HepG2 (cell line): Measurements from ENCODE around the gene GFRA1. TPM values are rescaled to one million over a fixed set of nuclear protein-coding genes. Genes with fewer than 3 reads are reported as not detected.

Source experiments
- ATAC-seq: fragments of 200-7000 bp; cut with Tn5 transposase; 3 replicates; pipeline ENCODE4 v1.9.1; 2020; ENCODE audit warnings: mild to moderate bottlenecking, moderate library complexity
- BruUV-seq: library from RNA; stranded (reverse); fragments of 400-500 nt; replicated peaks from 2 replicates; lab custom pipeline; 2021; lab: Mats Ljungman, UMichigan
- CTCF ChIA-PET: fragments of 300-600 bp; formaldehyde crosslinking; extraction: SDS; loops from one replicate; lab custom pipeline; 2021; ENCODE audit warnings: low total read pairs, inconsistent platforms, low intra/inter-chr PET ratio; lab: Yijun Ruan, JAX
- POLR2A ChIA-PET: fragments of 350-600 bp; sonication (Branson Sonifier 250); formaldehyde crosslinking; loops from one replicate; lab custom pipeline; 2020; ENCODE audit warnings: antibody characterized with exemption, inconsistent platforms; lab: Yijun Ruan, JAX
- DNase-seq: peaks from one replicate; pipeline ENCODE4 v3.0.0-alpha.2; 2015; ENCODE audit warnings: low spot score
- FAIRE-seq: peaks from 3 replicates; lab custom pipeline; 2011; peaks lifted over from hg19 to GRCh38; lab: Jason Lieb, UNC
- H2AFZ ChIP-seq: one replicate; pipeline ENCODE4 v1.6.1; 2011; ENCODE audit warnings: low read length, inconsistent platforms
- H3K27ac ChIP-seq: fragments of 300-600 bp; 3 replicates; pipeline ENCODE4 v1.8.0; 2011; ENCODE audit warnings: mixed run types, mild to moderate bottlenecking, mixed read lengths, low read length, inconsistent platforms; ENCODE audit not compliant: insufficient read depth; ENCODE audit errors: extremely low read length
- H3K27me3 ChIP-seq, 2 experiments: fragments of 200-600 bp in 1 of 2; 2 replicates in 1 of 2; 3 replicates in 1 of 2; pipeline versions ENCODE4 v1.6.0 to v1.8.0; 2011; ENCODE audit warnings: low read length in 2 of 2, mild to moderate bottlenecking in 2 of 2, moderate library complexity in 2 of 2, inconsistent platforms in 1 of 2; ENCODE audit not compliant: insufficient read depth in 2 of 2, control insufficient read depth in 1 of 2
- H3K36me3 ChIP-seq, 2 experiments: fragments of 200-600 bp in 1 of 2; replicated peaks in 1 of 2; 2 replicates in 1 of 2; 3 replicates in 1 of 2; pipeline versions ENCODE4 v1.5.1 to v1.8.0; 2011; ENCODE audit warnings: low read length in 2 of 2, inconsistent platforms in 1 of 2; ENCODE audit not compliant: insufficient read depth in 2 of 2, control insufficient read depth in 1 of 2
- H3K4me1 ChIP-seq: 2 replicates; pipeline ENCODE4 v1.5.1; 2012; ENCODE audit warnings: low read length, inconsistent platforms; ENCODE audit not compliant: insufficient read depth
- H3K4me2 ChIP-seq: 2 replicates; pipeline ENCODE4 v1.6.0; 2011; ENCODE audit warnings: low read depth, low read length, inconsistent platforms
- H3K4me3 ChIP-seq, 3 experiments: fragments of 200-600 bp in 1 of 3; sonication (generic), shearing (Covaris generic) in 1 of 3; replicated peaks in 1 of 3; 2 replicates each; pipeline ENCODE4 v1.5.1; 2011 to 2016; ENCODE audit warnings: low read length in 3 of 3, inconsistent platforms in 2 of 3, low read depth in 2 of 3, mild to moderate bottlenecking in 2 of 3, control low read depth in 1 of 3, mixed read lengths in 1 of 3; ENCODE audit not compliant: insufficient read depth in 1 of 3
- H3K79me2 ChIP-seq: one replicate; pipeline ENCODE4 v1.6.1; 2011; ENCODE audit warnings: low read length, inconsistent platforms; ENCODE audit not compliant: insufficient read depth
- H3K9ac ChIP-seq: 2 replicates; pipeline ENCODE4 v1.6.0; 2011; ENCODE audit warnings: mild to moderate bottlenecking, low read depth, low read length, inconsistent platforms; ENCODE audit not compliant: insufficient read depth
- H3K9me3 ChIP-seq: 2 replicates; pipeline ENCODE4 v1.5.1; 2012; ENCODE audit warnings: mild to moderate bottlenecking, low read length
- H4K20me1 ChIP-seq: 2 replicates; pipeline ENCODE4 v1.6.0; 2011; ENCODE audit warnings: inconsistent platforms, mild to moderate bottlenecking, low read length, moderate library complexity; ENCODE audit not compliant: insufficient read depth
- CAMTA2 ChIP-seq: sonication (generic); formaldehyde crosslinking; IDR thresholded peaks from 2 replicates; pipeline ENCODE4 v1.4.0; 2020; ENCODE audit warnings: mild to moderate bottlenecking, missing genetic modification reagents, borderline replicate concordance
- IKZF1 ChIP-seq: fragments of 450-650 bp; IDR thresholded peaks from 2 replicates; pipeline ENCODE4 v1.7.1; 2016
- MYC ChIP-seq: sonication (generic); formaldehyde crosslinking; IDR thresholded peaks from 2 replicates; pipeline ENCODE4 v1.9.0; 2021; ENCODE audit warnings: missing genetic modification reagents, borderline replicate concordance
- NFYC ChIP-seq: IDR thresholded peaks from 2 replicates; pipeline ENCODE4 v1.6.1; 2016; ENCODE audit warnings: missing genetic modification reagents, missing compliant biosample characterization
- PHB2 ChIP-seq: fragments of 450-650 bp; IDR thresholded peaks from 2 replicates; pipeline ENCODE4 v1.6.1; 2018; ENCODE audit not compliant: partially characterized antibody
- TAF1 ChIP-seq: sonication (generic); formaldehyde crosslinking; IDR thresholded peaks from 2 replicates; pipeline ENCODE4 v1.4.0; 2020; ENCODE audit warnings: missing genetic modification reagents
- ZNF230 ChIP-seq: sonication (generic); formaldehyde crosslinking; IDR thresholded peaks from 2 replicates; pipeline ENCODE4 v1.4.0; 2020; ENCODE audit warnings: mild to moderate bottlenecking, missing genetic modification reagents
- ZNF598 ChIP-seq: sonication (generic); formaldehyde crosslinking; IDR thresholded peaks from 2 replicates; pipeline ENCODE4 v1.5.1; 2020; ENCODE audit warnings: mild to moderate bottlenecking, missing genetic modification reagents, borderline replicate concordance
- ZNF788 ChIP-seq: sonication (generic); formaldehyde crosslinking; IDR thresholded peaks from 2 replicates; pipeline ENCODE4 v1.5.0; 2020; ENCODE audit warnings: mild to moderate bottlenecking, missing genetic modification reagents, borderline replicate concordance
- ZNF878 ChIP-seq: sonication (generic); formaldehyde crosslinking; IDR thresholded peaks from 2 replicates; pipeline ENCODE4 v1.8.1; 2023; ENCODE audit warnings: mild to moderate bottlenecking, missing genetic modification reagents, moderate library complexity
- WGBS: methylation state at CpG from one replicate; pipeline ENCODE4 v1.1.6; 2017; ENCODE audit warnings: low lambda C conversion rate; 5-methylcytosine and 5-hydroxymethylcytosine counted together
- in situ Hi-C: cut with HindIII; loops from 2 replicates; pipeline ENCODE4 v1.10.0; 2017; ENCODE audit warnings: low pct_unique_long_range_greater_than_20kb; ENCODE audit not compliant: extremely low pct_ligation_motif_present
- intact Hi-C: fragments of 100-400 bp; cut with micrococcal nuclease; formaldehyde crosslinking; loops from one replicate; pipeline ENCODE4 v1.10.0; 2022; ENCODE audit not compliant: unreplicated experiment
- polyA plus RNA-seq, 8 experiments: library from polyadenylated mRNA; depleted of rRNA in 3 of 8; stranded (reverse) in 7 of 8; unstranded in 1 of 8; fragments of >200 nt; fragmentation: Illumina TruSeq in 4 of 8; extraction: Trizol in 4 of 8; gene quantifications; 2 replicates each; pipeline versions ENCODE4 v1.2.1 to v1.2.3, GENCODE V29; 2011 to 2016; ENCODE audit warnings: low read depth in 4 of 8, missing spikeins in 1 of 8, mixed read lengths in 1 of 8; ENCODE audit not compliant: insufficient read depth in 1 of 8
- total RNA-seq, 5 experiments: library from RNA; depleted of rRNA; stranded (reverse); fragments of >200 nt; fragmentation: Illumina TruSeq; extraction: Trizol; gene quantifications; 2 replicates each; pipeline ENCODE4 v1.2.3, GENCODE V29; 2016; ENCODE audit warnings: low read depth in 1 of 5
- TF ChIP-seq, protein P1 (sequence below): sonication (generic); formaldehyde crosslinking; IDR thresholded peaks from 2 replicates; pipeline ENCODE4 v1.5.1; 2020; ENCODE audit warnings: missing genetic modification reagents, mild to moderate bottlenecking, borderline replicate concordance
- TF ChIP-seq, protein P2 (sequence below): sonication (generic); formaldehyde crosslinking; IDR thresholded peaks from 2 replicates; pipeline ENCODE4 v1.4.0; 2020; ENCODE audit warnings: mild to moderate bottlenecking, missing genetic modification reagents
- TF ChIP-seq, protein P3 (sequence below): sonication (generic); formaldehyde crosslinking; conservative IDR thresholded peaks from 2 replicates; pipeline ENCODE4 v1.4.0; 2020; ENCODE audit warnings: missing genetic modification reagents
- TF ChIP-seq, protein P4 (sequence below): sonication (generic); formaldehyde crosslinking; IDR thresholded peaks from 2 replicates; pipeline ENCODE4 v1.4.0; 2020; ENCODE audit warnings: missing genetic modification reagents, borderline replicate concordance
- TF ChIP-seq, protein P5 (sequence below): sonication (generic); formaldehyde crosslinking; IDR thresholded peaks from 2 replicates; pipeline ENCODE4 v1.9.0; 2021; ENCODE audit warnings: missing genetic modification reagents, borderline replicate concordance

The GFRA1 gene
- total and polyA plus RNA-seq, 2 of the 13 experiments (the other 11 are each of a cell fraction or from before 2014, with no cell fraction given): not detected

DNA sequence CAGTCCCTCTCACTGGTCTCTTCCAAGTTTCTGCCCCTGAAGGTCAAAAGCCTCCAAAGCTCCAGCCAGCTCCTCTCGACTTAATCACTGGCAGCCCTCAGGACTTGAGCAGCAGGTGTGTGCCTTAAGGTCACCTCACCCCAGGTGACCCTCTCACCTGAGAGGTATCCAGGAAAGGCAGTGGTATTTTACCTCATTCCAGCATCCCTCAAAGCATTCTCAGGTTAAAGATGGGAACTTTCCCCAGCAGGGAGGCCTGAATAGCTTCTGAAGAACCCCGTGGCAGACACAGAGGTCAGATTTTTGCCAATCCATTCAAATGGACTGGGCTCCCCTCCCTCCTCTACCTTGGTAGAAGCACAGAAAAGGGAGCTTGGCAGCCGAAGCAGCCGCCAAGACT lies 148.2 kb downstream of the GFRA1 start:
- no peak overlapping the region for H3K9ac ChIP-seq
- H3K36me3 ChIP-seq: no peaks in the 10 kb centered on the region
- no peaks in the 10 kb centered on the region for H3K4me1 ChIP-seq
- POLR2A ChIA-PET: no interaction called here
- H3K9me3 ChIP-seq: no peaks in the 10 kb centered on the region
- no peak overlapping the region for H3K4me2 ChIP-seq
- intact Hi-C loops (loop anchor here (5.0 kb wide), 1 partner anchor 327 kb away; no protein-coding TSS in a partner anchor), in situ Hi-C loops (no loop called here)
- DNase-seq: no peak
- BruUV-seq: no TSS peak
- H2AFZ ChIP-seq: no peak overlapping the region
- 0% methylated on average over 3 of the region's 4 CpGs for WGBS
- no peaks in the 10 kb centered on the region for H4K20me1 ChIP-seq
- H3K27ac ChIP-seq: no peak overlapping the region
- H3K4me3 ChIP-seq: no peak overlapping the region
- no peak for ATAC-seq
- H3K27me3 ChIP-seq: no peaks in the 10 kb centered on the region; a peak in 2 of 5 replicates
- no peak for FAIRE-seq
- CTCF ChIA-PET: no interaction called here
- H3K79me2 ChIP-seq: no peaks in the 10 kb centered on the region
- TF ChIP-seq CAMTA2: no peak
- TF ChIP-seq ZNF878 (CRISPR knock-in tag): no peak
- TF ChIP-seq, protein P1, sequence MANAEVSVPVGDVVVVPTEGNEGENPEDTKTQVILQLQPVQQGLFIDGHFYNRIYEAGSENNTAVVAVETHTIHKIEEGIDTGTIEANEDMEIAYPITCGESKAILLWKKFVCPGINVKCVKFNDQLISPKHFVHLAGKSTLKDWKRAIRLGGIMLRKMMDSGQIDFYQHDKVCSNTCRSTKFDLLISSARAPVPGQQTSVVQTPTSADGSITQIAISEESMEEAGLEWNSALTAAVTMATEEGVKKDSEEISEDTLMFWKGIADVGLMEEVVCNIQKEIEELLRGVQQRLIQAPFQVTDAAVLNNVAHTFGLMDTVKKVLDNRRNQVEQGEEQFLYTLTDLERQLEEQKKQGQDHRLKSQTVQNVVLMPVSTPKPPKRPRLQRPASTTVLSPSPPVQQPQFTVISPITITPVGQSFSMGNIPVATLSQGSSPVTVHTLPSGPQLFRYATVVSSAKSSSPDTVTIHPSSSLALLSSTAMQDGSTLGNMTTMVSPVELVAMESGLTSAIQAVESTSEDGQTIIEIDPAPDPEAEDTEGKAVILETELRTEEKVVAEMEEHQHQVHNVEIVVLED (CRISPR knock-in tag): no peak
- TF ChIP-seq, protein P2, sequence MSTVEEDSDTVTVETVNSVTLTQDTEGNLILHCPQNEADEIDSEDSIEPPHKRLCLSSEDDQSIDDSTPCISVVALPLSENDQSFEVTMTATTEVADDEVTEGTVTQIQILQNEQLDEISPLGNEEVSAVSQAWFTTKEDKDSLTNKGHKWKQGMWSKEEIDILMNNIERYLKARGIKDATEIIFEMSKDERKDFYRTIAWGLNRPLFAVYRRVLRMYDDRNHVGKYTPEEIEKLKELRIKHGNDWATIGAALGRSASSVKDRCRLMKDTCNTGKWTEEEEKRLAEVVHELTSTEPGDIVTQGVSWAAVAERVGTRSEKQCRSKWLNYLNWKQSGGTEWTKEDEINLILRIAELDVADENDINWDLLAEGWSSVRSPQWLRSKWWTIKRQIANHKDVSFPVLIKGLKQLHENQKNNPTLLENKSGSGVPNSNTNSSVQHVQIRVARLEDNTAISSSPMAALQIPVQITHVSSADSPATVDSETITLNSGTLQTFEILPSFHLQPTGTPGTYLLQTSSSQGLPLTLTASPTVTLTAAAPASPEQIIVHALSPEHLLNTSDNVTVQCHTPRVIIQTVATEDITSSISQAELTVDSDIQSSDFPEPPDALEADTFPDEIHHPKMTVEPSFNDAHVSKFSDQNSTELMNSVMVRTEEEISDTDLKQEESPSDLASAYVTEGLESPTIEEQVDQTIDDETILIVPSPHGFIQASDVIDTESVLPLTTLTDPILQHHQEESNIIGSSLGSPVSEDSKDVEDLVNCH: no peak
- no peak for TF ChIP-seq IKZF1
- TF ChIP-seq, protein P3, sequence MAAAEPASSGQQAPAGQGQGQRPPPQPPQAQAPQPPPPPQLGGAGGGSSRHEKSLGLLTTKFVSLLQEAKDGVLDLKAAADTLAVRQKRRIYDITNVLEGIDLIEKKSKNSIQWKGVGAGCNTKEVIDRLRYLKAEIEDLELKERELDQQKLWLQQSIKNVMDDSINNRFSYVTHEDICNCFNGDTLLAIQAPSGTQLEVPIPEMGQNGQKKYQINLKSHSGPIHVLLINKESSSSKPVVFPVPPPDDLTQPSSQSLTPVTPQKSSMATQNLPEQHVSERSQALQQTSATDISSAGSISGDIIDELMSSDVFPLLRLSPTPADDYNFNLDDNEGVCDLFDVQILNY (CRISPR knock-in tag): no peak
- no peak for TF ChIP-seq ZNF598 (CRISPR knock-in tag)
- TF ChIP-seq ZNF788 (CRISPR knock-in tag): no peak
- TF ChIP-seq TAF1 (CRISPR knock-in tag): no peak
- no peak for TF ChIP-seq NFYC
- TF ChIP-seq ZNF230 (CRISPR knock-in tag): no peak
- no peak for TF ChIP-seq PHB2
- no peak for TF ChIP-seq MYC (CRISPR knock-in tag)
- TF ChIP-seq, protein P4, sequence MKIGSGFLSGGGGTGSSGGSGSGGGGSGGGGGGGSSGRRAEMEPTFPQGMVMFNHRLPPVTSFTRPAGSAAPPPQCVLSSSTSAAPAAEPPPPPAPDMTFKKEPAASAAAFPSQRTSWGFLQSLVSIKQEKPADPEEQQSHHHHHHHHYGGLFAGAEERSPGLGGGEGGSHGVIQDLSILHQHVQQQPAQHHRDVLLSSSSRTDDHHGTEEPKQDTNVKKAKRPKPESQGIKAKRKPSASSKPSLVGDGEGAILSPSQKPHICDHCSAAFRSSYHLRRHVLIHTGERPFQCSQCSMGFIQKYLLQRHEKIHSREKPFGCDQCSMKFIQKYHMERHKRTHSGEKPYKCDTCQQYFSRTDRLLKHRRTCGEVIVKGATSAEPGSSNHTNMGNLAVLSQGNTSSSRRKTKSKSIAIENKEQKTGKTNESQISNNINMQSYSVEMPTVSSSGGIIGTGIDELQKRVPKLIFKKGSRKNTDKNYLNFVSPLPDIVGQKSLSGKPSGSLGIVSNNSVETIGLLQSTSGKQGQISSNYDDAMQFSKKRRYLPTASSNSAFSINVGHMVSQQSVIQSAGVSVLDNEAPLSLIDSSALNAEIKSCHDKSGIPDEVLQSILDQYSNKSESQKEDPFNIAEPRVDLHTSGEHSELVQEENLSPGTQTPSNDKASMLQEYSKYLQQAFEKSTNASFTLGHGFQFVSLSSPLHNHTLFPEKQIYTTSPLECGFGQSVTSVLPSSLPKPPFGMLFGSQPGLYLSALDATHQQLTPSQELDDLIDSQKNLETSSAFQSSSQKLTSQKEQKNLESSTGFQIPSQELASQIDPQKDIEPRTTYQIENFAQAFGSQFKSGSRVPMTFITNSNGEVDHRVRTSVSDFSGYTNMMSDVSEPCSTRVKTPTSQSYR (CRISPR knock-in tag): no peak
- TF ChIP-seq, protein P5, sequence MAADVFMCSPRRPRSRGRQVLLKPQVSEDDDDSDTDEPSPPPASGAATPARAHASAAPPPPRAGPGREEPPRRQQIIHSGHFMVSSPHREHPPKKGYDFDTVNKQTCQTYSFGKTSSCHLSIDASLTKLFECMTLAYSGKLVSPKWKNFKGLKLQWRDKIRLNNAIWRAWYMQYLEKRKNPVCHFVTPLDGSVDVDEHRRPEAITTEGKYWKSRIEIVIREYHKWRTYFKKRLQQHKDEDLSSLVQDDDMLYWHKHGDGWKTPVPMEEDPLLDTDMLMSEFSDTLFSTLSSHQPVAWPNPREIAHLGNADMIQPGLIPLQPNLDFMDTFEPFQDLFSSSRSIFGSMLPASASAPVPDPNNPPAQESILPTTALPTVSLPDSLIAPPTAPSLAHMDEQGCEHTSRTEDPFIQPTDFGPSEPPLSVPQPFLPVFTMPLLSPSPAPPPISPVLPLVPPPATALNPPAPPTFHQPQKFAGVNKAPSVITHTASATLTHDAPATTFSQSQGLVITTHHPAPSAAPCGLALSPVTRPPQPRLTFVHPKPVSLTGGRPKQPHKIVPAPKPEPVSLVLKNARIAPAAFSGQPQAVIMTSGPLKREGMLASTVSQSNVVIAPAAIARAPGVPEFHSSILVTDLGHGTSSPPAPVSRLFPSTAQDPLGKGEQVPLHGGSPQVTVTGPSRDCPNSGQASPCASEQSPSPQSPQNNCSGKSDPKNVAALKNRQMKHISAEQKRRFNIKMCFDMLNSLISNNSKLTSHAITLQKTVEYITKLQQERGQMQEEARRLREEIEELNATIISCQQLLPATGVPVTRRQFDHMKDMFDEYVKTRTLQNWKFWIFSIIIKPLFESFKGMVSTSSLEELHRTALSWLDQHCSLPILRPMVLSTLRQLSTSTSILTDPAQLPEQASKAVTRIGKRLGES (CRISPR knock-in tag): no peak
